Stimulated activated CD8-positive, alpha-beta memory T cell treated with anti-CD3 and anti-CD28 coated beads, Interleukin-4, amount 100 ng/mL, for 1 hour (primary cell): ENCODE results near the gene FOXA3.
A peak's percentile ranks its signal among the peaks of the same experiment; 100 is the strongest.

Source experiments
- DNase-seq, 2 donors: peaks; one replicate each; pipeline ENCODE4 v3.0.0-alpha.2; 2020; ENCODE audit warnings: low read depth in 2 of 2, low spot score in 1 of 2

Gene FOXA3

DNA sequence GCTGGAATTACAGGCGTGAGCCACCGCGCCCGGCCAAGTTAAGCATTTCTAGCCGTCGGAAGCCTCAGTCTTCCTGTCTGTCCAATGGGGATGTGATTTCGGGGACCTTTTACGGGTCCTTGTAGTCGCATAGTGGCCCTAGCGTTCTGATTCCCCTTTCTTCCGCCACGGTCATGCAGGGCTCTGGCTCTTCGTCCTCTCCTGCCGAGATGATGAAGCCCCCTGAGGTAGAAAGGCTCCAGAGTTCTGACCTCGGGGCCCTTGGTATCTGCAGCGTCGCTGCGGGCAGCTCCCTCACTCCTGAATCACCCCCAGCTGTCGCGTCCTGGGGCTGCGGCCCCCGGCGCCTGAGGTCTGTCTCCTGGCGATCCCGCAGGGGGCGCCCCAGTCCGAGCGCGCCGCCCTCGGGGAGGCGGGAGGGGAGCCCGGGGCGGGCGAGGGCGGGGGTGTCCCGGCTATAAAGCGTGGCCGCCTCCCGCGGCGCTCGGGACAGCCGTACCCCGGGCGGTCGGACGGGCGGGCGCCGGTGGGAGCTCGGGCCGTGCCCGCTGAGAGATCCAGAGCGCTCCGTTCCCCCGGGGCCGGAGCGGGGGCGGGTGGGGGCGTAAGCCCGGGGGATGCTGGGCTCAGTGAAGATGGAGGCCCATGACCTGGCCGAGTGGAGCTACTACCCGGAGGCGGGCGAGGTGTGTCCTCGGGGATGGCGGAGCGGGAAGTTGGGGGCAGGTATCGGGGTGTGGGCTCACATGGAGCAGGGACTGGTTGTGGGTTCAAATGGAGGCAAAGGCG lies at the start of gene FOXA3:
Gene FOXA3 (plus strand): TSS at position 487 of the 789 bp plus-strand sequence. CDS start 131 bp downstream, at position 618.
- DNase-seq, result no peak

DNA sequence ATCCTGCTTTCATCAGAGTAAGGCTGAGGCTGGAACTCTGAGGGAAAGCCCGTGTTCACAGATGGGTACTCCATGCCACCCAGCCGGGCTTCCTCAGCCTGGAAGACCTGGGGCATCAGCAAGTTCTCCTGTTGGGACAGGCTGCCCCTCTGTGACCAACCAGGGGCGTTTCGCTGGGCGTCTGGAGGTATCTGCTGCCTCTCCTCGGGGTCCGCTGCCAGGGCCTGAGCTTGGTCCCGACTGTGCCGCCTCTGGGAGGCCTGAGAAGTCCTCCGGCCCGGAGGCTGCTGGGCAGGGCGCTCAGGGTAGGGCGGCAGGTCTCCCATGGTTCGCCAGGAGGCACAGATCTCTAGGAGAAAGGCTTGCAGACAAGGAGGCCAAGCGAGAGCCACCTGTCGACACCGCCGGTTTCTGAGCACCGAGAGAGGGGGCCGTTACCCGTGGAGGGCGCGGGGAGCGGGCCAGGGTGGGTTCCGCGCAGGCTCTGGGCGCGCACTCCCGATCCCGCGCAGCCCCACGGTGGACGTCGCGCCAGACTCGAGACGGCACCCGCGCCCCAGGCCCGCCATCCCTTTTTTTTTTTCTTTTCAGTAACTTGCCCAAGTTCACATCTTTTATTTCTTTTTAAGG lies 49.2 kb upstream of the FOXA3 start, which contains the start of gene RSPH6A:
Gene RSPH6A (minus strand): TSS at position 458 of the 630 bp plus-strand sequence. CDS start 132 bp downstream, at position 326.
- DNase-seq, result no peak

DNA sequence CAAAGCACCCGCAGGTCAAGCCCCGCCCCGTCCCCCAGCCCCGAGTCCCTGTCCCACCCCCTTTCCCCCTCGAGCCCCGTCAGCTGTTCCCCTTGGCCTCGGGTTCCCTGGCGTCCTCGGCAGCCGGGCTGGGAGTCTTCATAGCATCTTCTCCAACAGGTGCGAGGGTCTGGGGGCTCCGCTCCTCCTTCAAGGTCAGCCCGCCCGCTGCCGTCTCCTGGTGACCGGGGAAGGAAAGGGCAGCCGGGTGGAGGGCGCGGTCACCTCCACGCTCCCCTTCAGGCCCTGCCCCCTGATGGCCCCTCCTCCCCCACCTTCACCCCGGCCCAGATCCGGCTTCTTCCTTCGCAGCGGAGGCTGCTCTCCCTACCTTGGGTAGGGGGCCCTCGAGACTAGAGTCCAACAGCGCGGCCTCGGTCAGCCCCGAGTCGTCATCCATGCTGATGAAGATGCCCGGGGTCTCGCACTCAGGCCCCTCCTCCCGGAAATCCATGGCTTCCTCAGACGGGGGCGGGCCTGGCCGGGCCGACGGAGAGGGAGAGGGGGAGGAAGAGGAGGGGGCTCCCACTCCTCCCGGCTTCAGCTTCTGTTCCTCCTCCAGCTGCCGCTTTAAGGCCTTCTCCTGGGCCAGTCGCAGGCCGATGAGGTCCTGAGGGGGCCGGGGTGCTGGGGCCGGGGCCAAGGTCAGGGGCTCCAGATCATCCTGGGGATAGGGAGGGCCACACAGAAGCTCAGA lies 48.5 kb upstream of the FOXA3 start:
- no peak for DNase-seq

DNA sequence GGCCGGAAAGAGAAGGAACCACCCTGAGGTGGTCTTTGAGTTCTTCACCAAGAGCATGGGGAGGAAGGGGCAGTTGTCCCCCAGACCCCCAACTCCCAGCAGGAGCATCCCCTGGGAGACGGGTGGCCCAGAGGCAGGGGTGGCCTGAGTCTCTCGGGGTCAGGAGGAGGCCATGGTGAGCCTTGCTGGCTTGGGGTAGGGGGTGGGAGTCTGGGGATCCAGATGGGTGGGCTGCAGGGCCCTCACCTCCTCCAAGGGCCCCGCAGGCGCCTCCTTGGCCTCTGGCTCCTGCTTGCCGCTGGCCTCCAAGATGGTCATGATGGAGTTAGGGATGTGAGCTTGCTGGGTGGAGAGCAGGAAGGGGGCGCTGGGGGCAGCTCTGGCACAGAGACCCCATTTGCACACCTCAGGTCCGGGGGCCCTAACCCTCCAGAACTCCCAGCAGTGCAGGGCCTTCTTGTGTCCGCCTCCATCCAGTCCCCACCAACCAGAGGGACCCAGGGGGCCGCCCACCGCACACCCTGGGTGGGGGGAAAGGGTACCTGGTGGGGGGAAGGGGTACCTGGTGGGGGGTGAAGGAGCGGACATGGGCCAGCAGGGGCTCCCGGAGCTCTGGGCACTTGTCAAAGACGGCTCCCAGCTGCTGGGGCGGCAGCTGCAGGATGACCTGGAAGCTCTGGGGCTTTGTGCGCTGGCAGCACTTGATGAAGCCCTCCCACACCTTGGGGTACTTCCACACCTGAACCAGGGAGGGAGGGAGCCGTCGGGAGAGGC lies 47.7 kb upstream of the FOXA3 start:
- DNase-seq, result no peak

DNA sequence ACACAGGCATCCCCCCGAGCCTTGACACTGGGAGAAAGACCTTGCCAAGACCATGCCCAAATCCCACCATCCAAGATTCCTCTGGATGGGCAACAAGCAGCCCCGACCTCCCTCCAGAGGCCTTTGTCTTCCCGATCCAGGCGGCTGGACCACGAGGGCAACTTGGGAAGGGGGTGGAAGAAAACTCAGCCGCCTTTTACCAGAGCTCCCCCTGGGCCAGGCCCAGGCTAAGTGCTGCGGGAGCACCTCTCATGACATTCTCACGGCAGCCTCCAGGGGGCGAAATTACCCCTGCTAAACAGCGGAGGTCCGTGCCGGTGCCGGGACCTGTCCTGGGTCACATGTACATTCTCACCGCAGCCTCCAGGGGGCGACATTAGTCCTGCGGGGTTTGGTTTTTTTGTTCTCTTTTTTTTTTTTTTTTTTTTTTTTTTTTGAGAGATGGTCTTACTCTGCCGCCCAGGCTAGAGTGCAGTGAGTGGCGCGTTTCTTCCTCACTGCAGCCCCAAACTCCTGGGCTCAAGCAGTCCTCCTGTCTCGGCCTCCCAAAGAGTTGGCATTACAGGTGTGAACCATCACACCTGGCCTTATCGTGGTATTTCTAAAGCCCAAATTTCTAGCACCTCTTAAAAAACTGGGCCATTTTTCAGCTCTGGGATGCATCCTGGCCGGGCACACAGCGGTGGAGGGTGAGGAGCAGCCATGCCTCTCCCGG lies 47.0 kb upstream of the FOXA3 start:
- DNase-seq, result peak; percentile 93 to 95

DNA sequence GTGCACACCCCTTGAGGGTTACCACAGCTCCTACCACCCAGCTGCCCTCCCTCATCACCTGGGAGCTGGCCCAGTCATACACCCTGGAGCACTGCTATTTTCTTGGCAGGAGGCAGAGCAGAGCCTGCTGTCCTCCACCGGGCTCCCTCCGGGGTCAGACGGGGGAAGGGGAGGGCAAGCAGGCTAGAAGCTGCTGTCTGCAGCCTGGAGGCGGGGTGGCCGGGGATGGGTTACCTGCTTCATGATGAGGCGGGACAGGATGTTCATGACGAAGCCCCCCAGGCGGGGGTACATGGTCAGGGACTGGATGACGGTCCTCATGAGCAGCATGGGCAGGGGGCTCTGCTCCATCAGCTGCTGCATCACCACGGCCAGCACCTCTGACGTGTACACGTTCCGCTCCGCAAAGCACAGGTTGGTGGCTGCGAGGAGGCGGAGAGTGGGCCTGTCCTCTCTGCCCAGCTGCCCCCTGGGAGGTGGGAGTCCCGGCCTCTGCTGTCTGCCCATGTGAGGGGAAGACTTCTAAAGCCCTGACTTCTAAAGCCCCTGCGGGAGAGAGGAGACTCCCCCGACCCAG lies 46.3 kb upstream of the FOXA3 start:
- DNase-seq, result no peak

DNA sequence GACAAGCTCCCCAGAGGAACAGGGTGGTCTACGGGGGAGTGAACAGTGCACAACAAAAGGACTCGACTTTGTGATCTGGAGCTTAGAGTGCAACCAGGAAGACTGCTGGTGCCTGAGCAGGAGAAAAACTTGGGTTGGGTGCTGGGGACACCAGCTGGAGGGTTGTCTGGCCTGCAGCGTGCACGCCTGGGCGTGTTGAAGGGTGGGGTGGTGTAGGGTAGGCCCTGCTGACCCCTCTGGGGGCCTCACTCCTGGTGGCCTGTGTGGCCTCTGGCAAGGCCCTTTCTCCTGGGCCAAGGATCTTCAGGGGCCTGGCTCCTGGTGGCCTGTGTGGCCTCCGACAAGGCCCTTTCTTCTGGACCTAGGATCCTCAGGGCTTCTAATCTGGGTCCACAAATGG lies 44.4 kb upstream of the FOXA3 start:
- no peak for DNase-seq

DNA sequence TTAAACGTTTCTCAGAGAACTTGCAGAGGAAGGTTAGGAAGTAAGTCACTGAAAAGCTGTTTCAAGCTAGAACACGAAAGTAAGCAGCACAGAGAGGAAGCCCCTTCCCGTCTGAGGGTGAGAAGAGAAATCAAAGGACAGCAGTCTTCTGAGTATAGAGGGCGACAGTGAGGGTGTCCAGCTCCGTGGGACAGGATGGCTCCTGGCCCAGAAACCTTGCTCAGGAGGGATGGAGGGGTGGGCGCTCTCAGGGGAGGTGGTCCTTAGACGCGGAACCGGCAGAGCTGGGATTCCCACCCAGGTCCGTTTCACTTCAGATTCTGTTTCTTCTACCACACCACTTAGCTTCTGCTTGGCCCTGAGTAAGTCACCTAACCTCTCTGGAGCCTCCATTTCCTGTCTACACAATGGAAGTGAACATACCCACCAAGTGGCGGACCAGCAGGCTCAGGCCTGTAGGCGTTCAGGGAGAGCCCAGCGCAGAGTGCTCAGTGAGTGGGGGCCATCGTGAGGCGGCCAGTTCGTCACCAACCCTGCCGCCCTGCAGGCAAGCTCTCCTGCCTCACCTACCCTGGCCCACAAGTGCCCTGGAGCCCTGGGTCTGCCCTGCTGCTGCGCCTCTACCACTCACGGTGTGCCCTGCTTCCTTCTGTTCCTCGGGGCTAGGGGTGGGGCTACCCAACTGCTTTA lies 43.6 kb upstream of the FOXA3 start:
- DNase-seq, result no peak

DNA sequence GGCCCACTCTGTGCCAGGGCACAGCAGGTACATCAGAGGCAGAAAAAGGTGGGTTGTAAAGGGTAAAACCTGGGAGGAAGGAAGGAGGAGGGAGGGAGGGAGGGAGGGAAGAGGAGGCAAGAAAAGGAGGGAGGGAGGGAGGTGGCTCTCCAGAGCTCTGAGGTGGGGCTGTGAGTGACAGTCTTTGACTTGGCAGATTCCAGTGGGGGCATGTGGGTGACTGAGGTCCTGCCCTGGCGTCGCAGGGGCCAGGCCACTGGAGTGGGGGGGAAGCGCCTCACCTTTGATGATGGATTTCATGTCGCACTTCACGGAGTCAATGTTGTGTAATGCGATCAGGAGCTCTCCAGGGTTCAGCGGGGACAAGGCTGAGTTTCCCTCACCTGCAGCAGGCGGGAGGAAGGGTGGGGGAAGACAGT lies 43.0 kb upstream of the FOXA3 start:
- no peak for DNase-seq

DNA sequence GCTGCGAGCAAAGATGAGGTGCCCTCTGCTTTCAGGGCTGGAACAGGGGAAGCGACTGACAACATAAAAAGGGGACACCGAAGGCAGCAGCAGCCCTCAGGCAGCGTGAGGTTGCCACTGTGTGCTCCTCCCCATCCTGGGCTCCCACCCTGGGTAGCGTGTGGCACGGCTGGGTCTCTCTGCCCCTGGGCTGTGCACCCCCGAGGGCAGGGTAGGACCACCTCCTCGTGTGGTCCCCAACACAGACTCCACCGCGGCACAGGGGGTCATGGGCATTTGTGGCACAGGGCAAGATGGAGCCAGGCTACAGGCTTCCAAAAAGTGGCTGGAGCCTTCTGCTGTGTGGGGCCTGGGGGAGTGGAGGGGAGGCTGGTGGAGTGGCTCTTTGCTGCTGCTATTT lies 42.6 kb upstream of the FOXA3 start:
- DNase-seq, result no peak

DNA sequence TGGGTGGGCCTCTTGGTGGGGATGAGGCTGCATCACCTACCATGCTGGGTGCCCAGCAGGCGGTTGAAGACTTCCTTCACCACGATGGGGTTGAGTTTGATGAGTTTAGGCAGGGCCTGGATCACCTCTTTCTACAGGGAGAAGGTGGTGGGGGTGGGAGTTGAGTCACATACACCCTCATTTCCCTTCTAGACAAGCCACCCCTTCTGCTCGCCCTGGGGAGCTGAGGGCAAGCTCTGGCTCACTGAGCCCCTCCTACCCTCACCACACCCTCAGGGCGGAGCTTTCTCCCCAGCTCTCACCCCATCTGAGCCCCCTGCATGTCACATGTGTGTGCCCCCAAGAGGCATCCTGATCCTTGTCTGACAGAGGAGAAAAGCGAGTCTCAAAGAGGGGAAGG lies 41.4 kb upstream of the FOXA3 start:
- DNase-seq, result no peak

DNA sequence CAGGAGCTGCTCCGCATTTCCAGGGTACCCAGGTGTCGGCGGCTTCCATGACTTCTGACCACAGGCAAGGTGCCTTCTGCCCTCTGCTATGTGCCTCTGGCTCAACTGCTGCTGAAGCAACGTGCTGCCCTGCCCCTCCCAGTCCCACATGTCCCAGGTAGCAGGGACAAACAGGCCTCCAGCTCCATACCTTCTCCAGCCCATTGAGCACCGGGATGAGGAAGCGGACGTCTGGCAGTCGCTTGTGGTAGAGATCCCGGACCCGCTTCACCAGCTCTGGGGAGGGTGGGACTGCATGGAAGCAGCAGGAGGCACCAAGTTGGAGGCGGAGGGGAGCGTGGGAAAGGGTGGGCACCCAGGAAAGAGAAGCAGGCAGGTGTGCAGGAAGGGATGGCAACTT lies 40.9 kb upstream of the FOXA3 start:
- DNase-seq, result no peak

DNA sequence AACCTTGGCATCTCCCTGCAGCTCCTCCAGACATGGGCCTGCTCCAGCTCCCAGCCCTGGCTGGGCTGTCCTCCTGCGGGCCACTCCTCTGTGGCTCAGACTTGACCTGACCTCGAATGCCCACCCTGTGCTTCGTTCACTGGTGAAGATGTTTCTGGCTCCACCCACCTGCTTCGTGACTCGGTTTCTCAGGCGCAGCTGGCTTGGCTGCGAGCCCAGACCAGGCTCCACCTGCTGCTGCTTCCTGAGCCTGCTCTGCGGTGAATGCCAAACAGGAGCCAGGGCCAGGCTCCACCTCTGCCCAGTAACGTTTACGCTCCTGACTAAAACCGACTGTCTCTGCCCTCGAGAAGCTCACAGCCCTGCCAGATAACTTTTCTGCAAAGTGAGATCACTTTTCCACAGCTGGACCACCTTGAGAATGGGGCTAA lies 40.1 kb upstream of the FOXA3 start:
- DNase-seq, result no peak

DNA sequence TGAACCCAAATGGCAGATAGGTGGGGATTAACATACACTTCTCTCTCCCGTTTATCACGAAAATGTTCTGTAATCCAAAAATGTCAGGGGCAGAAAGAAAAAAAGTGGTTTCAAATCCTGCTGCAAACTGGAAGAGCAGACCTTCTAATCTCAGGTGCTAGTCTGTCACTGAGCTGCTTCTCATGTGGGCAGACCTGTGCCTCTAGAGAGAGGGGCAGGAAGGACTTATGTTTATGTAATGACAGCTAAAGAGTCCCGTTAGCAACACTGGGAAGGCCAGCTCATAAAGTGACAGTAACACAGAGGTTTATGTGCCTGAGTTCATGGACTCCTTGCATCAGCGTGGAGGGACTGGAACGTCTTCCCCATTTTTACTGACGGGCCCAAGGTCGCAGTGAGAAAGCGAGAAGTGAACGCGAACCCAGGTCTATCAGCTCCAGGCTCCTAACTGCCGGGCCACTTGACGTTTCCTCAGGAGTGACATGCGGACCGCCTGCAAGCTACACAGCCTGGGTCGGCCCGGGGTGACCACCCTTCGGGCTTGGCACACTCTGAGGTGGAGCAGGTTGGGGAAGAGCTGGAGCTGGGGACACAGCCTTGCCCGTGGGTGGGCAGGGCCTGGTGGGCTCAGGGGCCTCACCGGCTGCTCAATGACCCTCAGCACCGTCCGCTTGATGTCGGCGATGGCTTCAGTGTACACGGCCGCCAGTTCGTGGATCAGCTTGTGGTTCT lies 39.4 kb upstream of the FOXA3 start:
- no peak for DNase-seq

DNA sequence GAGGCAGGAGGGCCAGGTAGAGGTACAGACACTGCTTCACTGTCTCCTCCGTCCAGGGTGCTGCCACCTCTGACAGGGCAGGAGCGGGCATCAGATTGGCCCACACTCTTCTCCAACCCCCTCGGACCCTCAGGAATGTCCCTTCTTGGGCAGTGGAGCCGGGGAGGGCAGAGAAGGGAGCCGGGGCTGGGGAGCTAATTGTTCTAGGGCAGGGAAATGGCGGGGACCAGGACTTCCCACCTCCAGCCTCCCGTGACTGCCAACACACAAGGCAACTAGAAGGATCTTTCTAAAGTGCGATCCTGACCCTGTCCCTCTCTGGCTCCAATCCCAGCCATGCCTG lies 38.9 kb upstream of the FOXA3 start:
- DNase-seq, result no peak

DNA sequence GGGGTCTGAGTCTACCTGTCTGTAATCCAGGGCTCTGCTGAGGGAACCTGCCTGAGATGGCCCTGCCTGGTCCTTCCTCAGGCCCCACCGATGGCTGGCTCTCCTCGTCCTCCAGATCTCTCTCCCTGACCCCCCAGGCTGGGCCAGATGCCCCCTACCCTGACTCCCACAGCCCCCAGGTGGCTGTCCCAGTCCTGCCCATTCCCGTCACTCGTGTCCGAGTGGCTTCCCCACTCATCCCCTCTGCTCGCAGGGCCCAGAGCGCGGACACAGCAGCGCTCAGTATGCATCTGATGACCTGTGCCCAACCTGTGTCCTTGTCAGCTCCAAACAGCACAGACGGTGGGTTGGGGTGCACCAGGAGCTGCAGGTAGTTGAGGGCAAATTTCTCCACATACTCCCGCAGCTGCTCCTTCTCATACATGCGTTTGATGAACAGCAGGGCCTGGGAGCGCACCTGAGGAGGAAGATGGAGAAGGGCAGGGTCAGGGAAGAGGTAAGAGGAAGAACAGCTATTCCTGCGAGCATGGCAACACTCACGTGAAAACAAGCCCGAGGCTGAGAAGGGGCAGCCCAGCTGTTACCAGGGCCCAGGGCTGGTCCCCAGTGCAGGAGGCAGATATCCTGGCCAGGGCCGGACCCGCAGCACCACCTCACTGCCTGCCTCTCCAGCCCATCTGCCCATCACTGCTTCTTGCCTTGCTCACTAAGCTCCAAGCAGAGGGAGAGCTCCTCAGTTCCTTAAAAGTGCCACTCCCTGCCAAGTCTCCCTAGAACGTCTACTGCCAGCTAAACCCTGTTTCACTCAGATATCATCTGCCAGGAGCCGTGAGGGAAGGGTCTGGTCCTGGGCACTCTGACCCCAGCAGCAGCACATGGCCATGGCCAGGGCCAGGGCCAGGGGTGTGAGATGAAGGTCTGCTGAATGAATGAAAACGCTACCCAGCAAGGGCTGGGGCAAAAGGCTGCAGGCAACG lies 37.9 kb upstream of the FOXA3 start:
- DNase-seq, result no peak

DNA sequence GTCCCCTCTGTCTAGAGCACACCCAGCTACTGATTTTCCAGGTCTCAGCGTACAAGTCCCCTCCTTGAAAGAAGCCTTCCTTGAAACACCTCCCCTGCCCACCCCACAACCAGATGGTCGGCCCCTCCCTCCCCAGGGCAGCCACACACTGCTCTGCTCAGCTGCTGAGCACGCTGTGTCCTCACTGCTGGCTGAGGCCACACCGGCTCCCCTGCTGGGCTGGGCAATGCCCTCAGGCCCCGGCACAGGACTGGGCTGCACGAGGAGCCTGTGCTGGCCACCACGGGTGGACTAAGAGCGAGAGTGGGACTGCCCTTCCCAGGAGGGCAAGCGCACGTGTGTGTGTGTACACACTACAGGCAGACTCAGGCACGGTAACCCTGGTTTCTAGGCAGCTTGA lies 37.2 kb upstream of the FOXA3 start:
- DNase-seq, result no peak
